H9 (cell line): ENCODE data around the gene RNF126. TPM values are rescaled to one million over a fixed set of nuclear protein-coding genes. Genes with fewer than 3 reads are reported as not detected.

Experiments
- DNase-seq: peaks from one replicate; pipeline ENCODE4 v3.0.0-alpha.2; 2017
- H2AFZ ChIP-seq: one replicate; pipeline ENCODE4 v1.6.1; 2013; ENCODE audit warnings: mild to moderate bottlenecking, low read length, control low read depth, moderate library complexity
- H2AK5ac ChIP-seq: 2 replicates; pipeline ENCODE4 v1.6.1; 2013; ENCODE audit warnings: low read length, control low read depth, mixed read lengths; ENCODE audit not compliant: insufficient read length
- H2BK120ac ChIP-seq: one replicate; pipeline ENCODE4 v1.6.1; 2013; ENCODE audit warnings: low read depth, mild to moderate bottlenecking, low read length, control low read depth, inconsistent platforms; ENCODE audit not compliant: poor library complexity, severe bottlenecking
- H2BK12ac ChIP-seq: 2 replicates; pipeline ENCODE4 v1.6.1; 2013; ENCODE audit warnings: low read length, control low read depth, mixed read lengths, low read depth; ENCODE audit not compliant: insufficient read length
- H2BK15ac ChIP-seq: 2 replicates; pipeline ENCODE4 v1.6.1; 2013; ENCODE audit warnings: low read depth, low read length, control low read depth
- H2BK20ac ChIP-seq: one replicate; pipeline ENCODE4 v1.6.1; 2013; ENCODE audit warnings: low read depth, mild to moderate bottlenecking, low read length, control low read depth, inconsistent platforms; ENCODE audit not compliant: poor library complexity, severe bottlenecking
- H2BK5ac ChIP-seq: 2 replicates; pipeline ENCODE4 v1.6.1; 2013; ENCODE audit warnings: low read length, control low read depth, mixed read lengths; ENCODE audit not compliant: insufficient read length
- H3K14ac ChIP-seq: 2 replicates; pipeline ENCODE4 v1.6.1; 2013; ENCODE audit warnings: low read length, control low read depth; ENCODE audit not compliant: insufficient read depth
- H3K18ac ChIP-seq: 2 replicates; pipeline ENCODE4 v1.6.1; 2013; ENCODE audit warnings: low read depth, mild to moderate bottlenecking, mixed read lengths, low read length, control low read depth; ENCODE audit not compliant: insufficient read length
- H3K23ac ChIP-seq: 2 replicates; pipeline ENCODE4 v1.6.1; 2013; ENCODE audit warnings: low read length, control low read depth, mixed read lengths, low read depth; ENCODE audit not compliant: insufficient read length
- H3K23me2 ChIP-seq: 2 replicates; pipeline ENCODE4 v1.6.1; 2013; ENCODE audit warnings: low read depth, mild to moderate bottlenecking, mixed read lengths, low read length, control low read depth; ENCODE audit not compliant: insufficient read length, poor library complexity, severe bottlenecking
- H3K27ac ChIP-seq: 2 replicates; pipeline ENCODE4 v1.5.1; 2013; ENCODE audit warnings: low read length, control low read depth, mixed read lengths, low read depth; ENCODE audit not compliant: insufficient read length
- H3K27me3 ChIP-seq: 2 replicates; pipeline ENCODE4 v1.6.1; 2013; ENCODE audit warnings: low read length, control low read depth, inconsistent platforms; ENCODE audit not compliant: insufficient read depth
- H3K4ac ChIP-seq: 2 replicates; pipeline ENCODE4 v1.6.1; 2013; ENCODE audit warnings: low read depth, mild to moderate bottlenecking, control low read depth, inconsistent platforms, low read length, moderate library complexity
- H3K4me1 ChIP-seq: 2 replicates; pipeline ENCODE4 v1.6.1; 2013; ENCODE audit warnings: low read length, control low read depth, inconsistent platforms; ENCODE audit not compliant: insufficient read depth
- H3K4me2 ChIP-seq: 2 replicates; pipeline ENCODE4 v1.6.1; 2013; ENCODE audit warnings: low read length, control low read depth, mixed read lengths; ENCODE audit not compliant: insufficient read length, insufficient read depth
- H3K56ac ChIP-seq: 2 replicates; pipeline ENCODE4 v1.6.1; 2013; ENCODE audit warnings: low read depth, mild to moderate bottlenecking, mixed read lengths, low read length, control low read depth; ENCODE audit not compliant: insufficient read length
- H3K79me1 ChIP-seq: 2 replicates; pipeline ENCODE4 v1.6.1; 2013; ENCODE audit warnings: low read depth, mild to moderate bottlenecking, moderate library complexity, low read length, control low read depth, inconsistent platforms; ENCODE audit not compliant: insufficient read depth, poor library complexity, severe bottlenecking
- H3K79me2 ChIP-seq: 2 replicates; pipeline ENCODE4 v1.6.1; 2013; ENCODE audit warnings: low read length, control low read depth, inconsistent platforms; ENCODE audit not compliant: insufficient read depth
- H3K9ac ChIP-seq: 2 replicates; pipeline ENCODE4 v1.6.1; 2013; ENCODE audit warnings: low read length, control low read depth, mixed read lengths; ENCODE audit not compliant: insufficient read length; ENCODE audit errors: extremely low read depth
- H3K9me3 ChIP-seq: one replicate; pipeline ENCODE4 v1.6.1; 2013; ENCODE audit warnings: low read depth, low read length, inconsistent platforms; ENCODE audit not compliant: control insufficient read depth
- H3T11ph ChIP-seq: one replicate; pipeline ENCODE4 v1.6.1; 2013; ENCODE audit warnings: mild to moderate bottlenecking, low read length, control low read depth, inconsistent platforms
- H4K20me1 ChIP-seq: one replicate; pipeline ENCODE4 v1.6.1; 2013; ENCODE audit not compliant: control insufficient read depth, insufficient read length, insufficient read depth
- H4K5ac ChIP-seq: 2 replicates; pipeline ENCODE4 v1.6.1; 2013; ENCODE audit warnings: low read depth, mild to moderate bottlenecking, mixed read lengths, low read length, control low read depth; ENCODE audit not compliant: insufficient read length
- H4K8ac ChIP-seq: replicated peaks from 2 replicates; pipeline ENCODE4 v1.6.1; 2013; ENCODE audit warnings: low read length, control low read depth, mixed read lengths, low read depth; ENCODE audit not compliant: insufficient read length
- H4K91ac ChIP-seq: 2 replicates; pipeline ENCODE4 v1.6.1; 2013; ENCODE audit warnings: low read depth, mild to moderate bottlenecking, moderate library complexity, mixed read lengths, low read length, control low read depth; ENCODE audit not compliant: insufficient read length
- H3K27ac Mint-ChIP-seq, 3 experiments: 2 replicates in 2 of 3; 3 replicates in 1 of 3; pipeline ENCODE4 v1.8.0; 2020 to 2021; ENCODE audit warnings: mixed read lengths in 3 of 3, mild to moderate bottlenecking in 1 of 3, moderate library complexity in 1 of 3
- H3K27me3 Mint-ChIP-seq: 2 replicates; pipeline ENCODE4 v1.8.0; 2021; ENCODE audit warnings: low read depth, mild to moderate bottlenecking, moderate library complexity, mixed read lengths
- H3K36me3 Mint-ChIP-seq, 3 experiments: 2 replicates in 2 of 3; 3 replicates in 1 of 3; pipeline ENCODE4 v1.8.0; 2020 to 2021; ENCODE audit warnings: low read depth in 3 of 3, mixed read lengths in 3 of 3; ENCODE audit not compliant: insufficient read depth in 1 of 3
- H3K4me1 Mint-ChIP-seq, 2 experiments: 2 replicates each; pipeline ENCODE4 v1.8.0; 2020; ENCODE audit warnings: mixed read lengths in 2 of 2
- H3K4me3 Mint-ChIP-seq, 2 experiments: 2 replicates in 1 of 2; 3 replicates in 1 of 2; pipeline ENCODE4 v1.8.0; 2020 to 2021; ENCODE audit warnings: mild to moderate bottlenecking in 2 of 2, mixed read lengths in 2 of 2, moderate library complexity in 1 of 2
- H3K9me3 Mint-ChIP-seq, 2 experiments: 2 replicates in 1 of 2; 3 replicates in 1 of 2; pipeline ENCODE4 v1.8.0; 2020; ENCODE audit warnings: mild to moderate bottlenecking in 2 of 2, mixed read lengths in 2 of 2, moderate library complexity in 1 of 2
- CTCF ChIP-seq: fragments of 200-600 bp; sonication (generic); conservative IDR thresholded peaks from 3 replicates; pipeline ENCODE4 v1.8.0; 2021; ENCODE audit warnings: antibody characterized with exemption, mild to moderate bottlenecking
- WGBS: extraction: QIAGEN DNeasy Blood & Tissue Kit; methylation state at CpG from one replicate; pipeline ENCODE4 v1.1.7; 2013; ENCODE audit warnings: missing lambda C conversion rate, low lambda C conversion rate, mixed read lengths; ENCODE audit not compliant: insufficient read length; ENCODE audit errors: extremely low coverage; 5-methylcytosine and 5-hydroxymethylcytosine counted together
- total RNA-seq: library from RNA; stranded (reverse); gene quantifications from 2 replicates; pipeline ENCODE4 v1.2.1, GENCODE V29; 2021

RNF126 gene
- total RNA-seq, 1 experiment from 2014 or later, result 81.9 TPM

- no peaks in the 10 kb centered on the region for H3K79me2 ChIP-seq
- no peak overlapping the region for H4K8ac ChIP-seq
- H3K56ac ChIP-seq, result no peak overlapping the region
- H3K9ac ChIP-seq, result no peak overlapping the region
- no peak overlapping the region for H3K23ac ChIP-seq
- no peak overlapping the region for H3K14ac ChIP-seq
- peaks cover 9 to 26% (median 11%) of the 10 kb centered on the region in 3 experiments for H3K36me3 Mint-ChIP-seq
- no peak overlapping the region for H3K27ac Mint-ChIP-seq
- H3K23me2 ChIP-seq, result no peaks in the 10 kb centered on the region
- H2BK20ac ChIP-seq, result no peak overlapping the region
- H2BK120ac ChIP-seq, result no peak overlapping the region
- H2AK5ac ChIP-seq, result no peak overlapping the region
- H3K4me1 ChIP-seq, result no peaks in the 10 kb centered on the region
- H2BK12ac ChIP-seq, result no peak overlapping the region
- no peak overlapping the region; a peak in 1 of 5 replicates for H3K4me3 Mint-ChIP-seq
- H2BK5ac ChIP-seq, result no peak overlapping the region
- peaks cover 7% of the 10 kb centered on the region for H3K27me3 Mint-ChIP-seq
- H4K5ac ChIP-seq, result no peak overlapping the region
- peaks cover 4 to 5% of the 10 kb centered on the region in 2 experiments; a peak in 3 of 4 replicates for H3K4me1 Mint-ChIP-seq
- no peaks in the 10 kb centered on the region for H4K20me1 ChIP-seq
- no peaks in the 10 kb centered on the region for H3K9me3 Mint-ChIP-seq
- H3K79me1 ChIP-seq, result no peaks in the 10 kb centered on the region
- no peak overlapping the region for H3K27ac ChIP-seq
- H3K4me2 ChIP-seq, result no peak overlapping the region
- H2BK15ac ChIP-seq, result no peak overlapping the region
- DNase-seq, result no peak
- no peak overlapping the region for H3K18ac ChIP-seq
- H2AFZ ChIP-seq, result no peak overlapping the region
- H4K91ac ChIP-seq, result no peak overlapping the region
- H3K4ac ChIP-seq, result no peak overlapping the region
- no peaks in the 10 kb centered on the region for H3K27me3 ChIP-seq
- no CpG with 5 or more reads among the region's 24 CpGs for WGBS
- H3K9me3 ChIP-seq, result no peaks in the 10 kb centered on the region
- no peak overlapping the region for H3T11ph ChIP-seq
- no peak for TF ChIP-seq CTCF
Measured at GRCh38 chr19:643736-644135, 19.3 kb downstream of the RNF126 start.
